BE2C (cell line): ENCODE results near the gene TP63.

ENCODE experiments used
- DNase-seq: peaks from one replicate; pipeline ENCODE4 v3.0.0-alpha.2; 2020
- H3K27me3 ChIP-seq: fragments of 250-450 bp; sonication (Bioruptor Pico); 2 replicates; pipeline ENCODE4 v1.5.1; 2020; ENCODE audit warnings: mild to moderate bottlenecking
- H3K36me3 ChIP-seq: fragments of 250-450 bp; sonication (Bioruptor Pico); 2 replicates; pipeline ENCODE4 v1.5.1; 2020; ENCODE audit warnings: mild to moderate bottlenecking
- H3K4me1 ChIP-seq: fragments of 250-450 bp; sonication (Bioruptor Pico); 2 replicates; pipeline ENCODE4 v1.5.1; 2020
- H3K4me3 ChIP-seq: 2 replicates; pipeline ENCODE4 v1.5.1; 2011; ENCODE audit warnings: low read depth, low read length
- H3K9me3 ChIP-seq: fragments of 250-450 bp; sonication (Bioruptor Pico); 2 replicates; pipeline ENCODE4 v1.5.1; 2020
- TF ChIP-seq, protein P1 (sequence below): IDR thresholded peaks from 2 replicates; pipeline ENCODE4 v1.5.1; 2012; ENCODE audit warnings: mild to moderate bottlenecking, low read depth, low read length

Gene TP63

DNA sequence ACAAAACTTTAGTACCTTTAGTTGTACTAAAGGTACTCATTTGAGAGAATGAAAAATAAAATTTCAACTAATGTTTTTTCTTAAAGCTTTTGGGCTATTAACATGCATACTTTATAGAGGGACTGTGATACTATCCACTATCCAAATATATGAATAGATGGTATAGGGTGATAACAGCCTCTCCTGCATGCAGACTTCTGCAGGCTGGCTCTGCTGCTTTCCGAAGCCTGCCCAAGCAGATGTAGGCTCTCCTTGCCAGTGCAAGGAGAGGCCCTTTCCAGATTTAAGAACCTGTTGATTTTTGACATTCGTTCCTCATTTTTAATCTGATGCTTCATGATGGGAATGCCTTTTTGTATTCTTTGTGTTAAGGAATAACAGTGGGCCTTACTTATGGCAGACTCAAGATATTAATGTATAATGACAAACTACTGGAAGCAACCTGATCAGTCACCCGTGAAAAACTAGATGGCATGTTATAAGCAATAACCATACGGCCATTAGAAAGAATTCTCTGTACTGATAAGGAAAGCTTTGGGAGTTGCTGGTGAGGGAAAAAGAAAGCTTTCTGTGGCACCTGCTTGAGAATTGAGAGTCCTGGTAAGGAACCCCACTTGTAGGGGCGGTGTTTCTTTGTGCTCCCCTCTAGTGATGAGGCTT lies 181.7 kb downstream of the TP63 start:
- Histone ChIP-seq H3K36me3 (no peaks in the 10 kb centered on the region), H3K9me3 (no peaks in the 10 kb centered on the region), H3K4me3 (no peak overlapping the region), H3K4me1 (no peaks in the 10 kb centered on the region), H3K27me3 (no peaks in the 10 kb centered on the region)
- TF ChIP-seq, protein P1, sequence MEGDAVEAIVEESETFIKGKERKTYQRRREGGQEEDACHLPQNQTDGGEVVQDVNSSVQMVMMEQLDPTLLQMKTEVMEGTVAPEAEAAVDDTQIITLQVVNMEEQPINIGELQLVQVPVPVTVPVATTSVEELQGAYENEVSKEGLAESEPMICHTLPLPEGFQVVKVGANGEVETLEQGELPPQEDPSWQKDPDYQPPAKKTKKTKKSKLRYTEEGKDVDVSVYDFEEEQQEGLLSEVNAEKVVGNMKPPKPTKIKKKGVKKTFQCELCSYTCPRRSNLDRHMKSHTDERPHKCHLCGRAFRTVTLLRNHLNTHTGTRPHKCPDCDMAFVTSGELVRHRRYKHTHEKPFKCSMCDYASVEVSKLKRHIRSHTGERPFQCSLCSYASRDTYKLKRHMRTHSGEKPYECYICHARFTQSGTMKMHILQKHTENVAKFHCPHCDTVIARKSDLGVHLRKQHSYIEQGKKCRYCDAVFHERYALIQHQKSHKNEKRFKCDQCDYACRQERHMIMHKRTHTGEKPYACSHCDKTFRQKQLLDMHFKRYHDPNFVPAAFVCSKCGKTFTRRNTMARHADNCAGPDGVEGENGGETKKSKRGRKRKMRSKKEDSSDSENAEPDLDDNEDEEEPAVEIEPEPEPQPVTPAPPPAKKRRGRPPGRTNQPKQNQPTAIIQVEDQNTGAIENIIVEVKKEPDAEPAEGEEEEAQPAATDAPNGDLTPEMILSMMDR: no peak
- no peak for DNase-seq

DNA sequence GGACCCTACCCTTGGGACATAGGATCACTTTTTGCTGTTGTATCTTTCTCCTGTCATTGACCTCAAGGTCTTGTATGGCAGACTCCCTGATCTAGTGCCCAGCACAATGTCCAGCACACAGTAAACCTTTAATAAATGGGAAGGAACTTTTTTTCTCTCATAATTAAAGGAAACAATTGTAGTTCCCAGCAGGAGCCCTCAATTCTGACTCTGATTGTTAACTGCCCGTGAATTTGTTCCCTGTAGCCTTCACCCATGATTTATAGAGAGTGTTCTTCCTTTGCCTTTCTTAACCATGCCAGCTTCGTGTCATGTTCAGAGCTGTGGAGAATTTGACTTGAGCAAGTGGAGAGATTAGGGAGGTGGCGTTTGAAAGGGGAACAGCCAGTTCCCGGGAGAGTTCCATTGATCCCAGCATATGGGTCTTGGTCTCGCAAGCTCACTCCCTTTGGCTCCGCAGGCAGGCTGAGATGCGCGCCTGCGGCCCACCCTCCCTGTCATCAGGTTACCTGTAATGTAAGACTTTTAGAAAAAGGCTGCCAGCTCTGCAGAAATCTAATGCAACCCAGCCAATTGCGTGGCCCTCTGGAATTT lies 182.6 kb downstream of the TP63 start:
- Histone ChIP-seq H3K4me1 (no peaks in the 10 kb centered on the region), H3K27me3 (no peaks in the 10 kb centered on the region), H3K4me3 (no peak overlapping the region), H3K36me3 (no peaks in the 10 kb centered on the region), H3K9me3 (no peaks in the 10 kb centered on the region)
- TF ChIP-seq, protein P1: no peak
- DNase-seq: no peak

DNA sequence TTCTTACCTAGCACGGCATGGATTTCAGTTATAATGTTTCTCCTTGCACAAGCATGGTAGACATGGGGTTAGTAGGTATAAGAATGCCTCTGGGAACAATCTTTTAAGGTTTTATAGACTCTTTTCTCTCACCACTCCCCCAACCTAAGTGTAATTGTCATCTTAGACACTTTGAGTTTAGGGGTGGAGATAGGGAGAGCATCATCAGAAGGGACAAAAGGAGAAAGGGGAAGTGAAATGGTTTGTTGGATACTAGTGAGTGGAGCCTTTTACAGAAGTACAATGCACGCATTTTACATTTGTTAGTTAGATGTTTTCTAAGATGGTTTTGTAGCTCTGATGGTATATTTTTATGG lies 189.2 kb downstream of the TP63 start:
- H3K4me3 ChIP-seq: no peak overlapping the region
- TF ChIP-seq, protein P1: no peak
- DNase-seq: no peak

DNA sequence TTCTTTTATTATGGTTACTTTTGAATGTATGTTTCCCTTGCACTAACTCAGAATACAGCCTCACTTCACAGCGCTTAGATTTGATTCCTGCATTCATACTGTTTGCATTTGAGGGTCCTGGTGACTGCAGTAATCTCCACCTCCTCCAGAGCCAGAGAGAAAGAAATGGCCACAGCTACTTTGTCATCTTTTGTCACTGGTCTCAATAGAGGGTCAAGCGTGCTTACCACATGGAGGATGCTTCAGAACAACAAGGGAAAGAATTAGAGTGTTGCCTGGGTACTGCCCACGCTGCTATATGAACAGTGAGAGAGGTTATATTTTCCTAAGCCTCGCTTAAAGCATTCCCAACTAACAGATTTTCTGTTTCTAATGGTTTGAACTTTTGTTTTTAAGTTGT lies 190.1 kb downstream of the TP63 start:
- H3K9me3 ChIP-seq: no peaks in the 10 kb centered on the region
- no peak for DNase-seq
- no peak overlapping the region for H3K4me3 ChIP-seq
- no peaks in the 10 kb centered on the region for H3K27me3 ChIP-seq
- H3K36me3 ChIP-seq: no peaks in the 10 kb centered on the region
- H3K4me1 ChIP-seq: no peaks in the 10 kb centered on the region
- TF ChIP-seq, protein P1: no peak

More for the DNA sequence above, 189.2 kb downstream of the TP63 start:
- H3K4me1 ChIP-seq: no peaks in the 10 kb centered on the region
- H3K36me3 ChIP-seq: no peaks in the 10 kb centered on the region
- H3K9me3 ChIP-seq: no peaks in the 10 kb centered on the region
- no peaks in the 10 kb centered on the region for H3K27me3 ChIP-seq

DNA sequence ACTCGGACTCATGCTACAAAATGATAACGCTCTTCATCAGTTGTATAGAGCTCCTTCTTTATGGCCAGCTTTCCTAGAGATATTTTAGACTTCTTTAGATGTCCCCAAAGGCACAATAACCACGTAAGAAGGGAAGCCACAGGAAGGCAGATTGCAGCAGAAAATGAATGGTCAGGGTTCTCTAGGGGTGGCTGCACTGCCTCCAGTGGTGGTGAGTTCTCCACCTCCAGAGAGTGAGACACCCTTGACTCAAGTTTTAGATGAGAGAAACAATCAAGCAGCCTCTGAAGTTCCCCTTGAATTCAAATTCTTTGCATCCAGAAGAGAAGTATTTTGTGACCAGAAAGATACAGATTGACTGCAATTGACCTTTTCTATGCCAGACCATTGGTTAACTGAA lies 191.5 kb downstream of the TP63 start:
- H3K4me3 ChIP-seq: no peak overlapping the region
- no peaks in the 10 kb centered on the region for H3K9me3 ChIP-seq
- no peaks in the 10 kb centered on the region for H3K27me3 ChIP-seq
- TF ChIP-seq, protein P1: no peak
- DNase-seq: no peak
- H3K36me3 ChIP-seq: no peaks in the 10 kb centered on the region
- H3K4me1 ChIP-seq: no peaks in the 10 kb centered on the region

DNA sequence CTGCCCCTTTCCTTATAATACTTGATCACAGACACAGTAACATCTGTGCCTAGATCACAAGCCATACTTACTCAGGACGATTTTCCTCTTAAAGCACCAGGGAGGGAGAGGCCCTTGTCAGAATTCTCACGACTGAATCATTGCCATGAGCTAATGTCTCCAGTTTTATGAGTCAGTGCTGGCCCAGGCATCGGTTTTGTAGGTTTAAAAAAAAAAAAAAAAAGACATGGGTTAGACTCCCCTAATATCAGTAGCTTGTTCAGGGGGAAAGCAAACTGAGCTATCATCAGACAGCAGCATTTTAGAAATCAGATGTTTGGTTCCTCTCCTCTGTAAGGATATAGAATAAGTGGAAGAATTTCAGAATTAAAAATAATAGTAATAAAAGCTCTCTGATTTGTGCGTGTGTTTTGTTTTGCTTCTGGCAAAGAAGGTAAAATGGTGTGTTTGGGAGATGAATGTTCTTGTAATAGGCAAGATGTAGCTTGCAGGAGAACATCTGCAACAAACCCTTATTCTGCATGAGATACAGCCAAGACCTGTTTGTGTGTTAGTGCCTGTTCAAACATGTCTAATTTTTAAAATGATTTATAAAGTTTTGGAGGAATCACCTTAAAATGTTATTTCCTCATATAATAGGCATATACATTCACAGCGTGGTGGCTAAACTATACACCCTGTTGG lies 193.6 kb downstream of the TP63 start:
- no peak for DNase-seq
- H3K36me3 ChIP-seq: no peaks in the 10 kb centered on the region
- TF ChIP-seq, protein P1: no peak
- H3K9me3 ChIP-seq: no peaks in the 10 kb centered on the region
- no peaks in the 10 kb centered on the region for H3K4me1 ChIP-seq
- no peaks in the 10 kb centered on the region for H3K27me3 ChIP-seq
- H3K4me3 ChIP-seq: no peak overlapping the region
